Measurements from ENCODE around the gene C16orf95.

The C16orf95 gene

GRCh38 chr16:87322833-87323726 is 5.9 kb upstream of the C16orf95 start:
- no peak for TF ChIP-seq CTCF (conservative IDR thresholded peaks at IDR 0.05)
- H3K27ac ChIP-seq = no peak overlapping the region

GRCh38 chr16:87322360-87322759 is 5.2 kb upstream of the C16orf95 start:
- TF ChIP-seq CTCF (conservative IDR thresholded peaks at IDR 0.05) = no peak
- no peak overlapping the region for H3K27ac ChIP-seq

GRCh38 chr16:87321336-87322107 is 4.3 kb upstream of the C16orf95 start:
- no peak overlapping the region for H3K27ac ChIP-seq
- TF ChIP-seq CTCF (conservative IDR thresholded peaks at IDR 0.05) = no peak

- H3K27ac ChIP-seq = no peak overlapping the region
- no peak for TF ChIP-seq CTCF (conservative IDR thresholded peaks at IDR 0.05)
These were observed 3.5 kb upstream of the C16orf95 start for GRCh38 chr16:87320510-87321227.

GRCh38 chr16:87319997-87320491 is 2.9 kb upstream of the C16orf95 start:
- H3K27ac ChIP-seq = no peak overlapping the region
- no peak for TF ChIP-seq CTCF (conservative IDR thresholded peaks at IDR 0.05)

- no peak overlapping the region for H3K27ac ChIP-seq
- no peak for TF ChIP-seq CTCF (conservative IDR thresholded peaks at IDR 0.05)
These were observed 1.8 kb upstream of the C16orf95 start for GRCh38 chr16:87319011-87319410.

Measured in VCaP (cell line).